ENCODE results near the gene HAPLN2. TPM values are rescaled to one million over a fixed set of nuclear protein-coding genes. Genes with fewer than 3 reads are reported as not detected.
A peak's percentile ranks its signal among the peaks of the same experiment; 100 is the strongest.

HAPLN2 gene
- total RNA-seq, 1 donor from 2014 or later = not detected

DNA sequence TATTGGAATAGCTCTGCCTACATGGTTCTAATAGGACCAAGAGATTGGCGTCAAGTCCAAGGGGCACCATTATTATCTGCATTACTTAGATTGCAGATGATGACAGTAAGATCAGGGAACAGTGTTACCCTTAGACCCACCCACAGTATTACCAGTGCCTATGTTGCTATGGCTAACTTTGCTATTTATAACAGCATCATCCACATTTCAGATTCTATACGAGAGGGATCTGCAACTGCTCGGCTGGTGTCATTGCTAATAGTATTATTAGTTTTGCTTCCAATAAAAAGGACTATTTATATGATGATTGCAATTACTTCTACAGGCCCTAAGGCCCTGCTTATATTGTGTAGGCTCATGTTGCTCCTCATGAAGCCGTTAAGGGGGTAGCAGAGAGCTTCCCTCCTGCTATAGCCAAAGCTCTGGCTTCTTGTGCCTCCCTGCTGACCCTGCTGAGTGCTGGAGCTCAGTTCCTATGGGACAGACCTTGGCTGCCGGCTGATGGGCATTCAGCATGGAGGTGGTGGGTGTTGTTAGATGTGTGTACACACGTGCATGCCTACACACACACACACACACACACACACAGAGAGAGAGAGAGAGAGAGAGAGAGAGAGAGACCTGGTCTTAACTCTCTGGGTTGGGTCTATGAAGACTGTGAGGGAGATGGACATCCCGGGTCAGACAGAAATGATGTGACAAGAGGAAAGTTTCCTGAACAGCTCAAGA lies 24.0 kb downstream of the HAPLN2 start:
- no peaks in the 10 kb centered on the region for H3K9me3 Mint-ChIP-seq
- peak overlapping the region; percentile 5 for H3K4me3 Mint-ChIP-seq
- peaks cover 84% of the 10 kb centered on the region for H3K27me3 Mint-ChIP-seq
- CTCF ChIA-PET = interaction anchor here (0.8 to 1.7 kb wide), 4 partner anchors 14 to 19 kb away, joined by 3 to 6 read pairs (median 4); no protein-coding TSS in a partner anchor
- H3K4me1 Mint-ChIP-seq = peaks cover 20% of the 10 kb centered on the region
- H3K36me3 Mint-ChIP-seq (ENCODE audit: low read depth) = no peaks in the 10 kb centered on the region
- POLR2A ChIA-PET = interaction anchor here (0.6 kb wide), 2 partner anchors 147 to 438 kb away, joined by 3 read pairs; no protein-coding TSS in a partner anchor
- intact Hi-C loops (cut with micrococcal nuclease) = loop anchor here (2.0 kb wide), 1 partner anchor 16 kb away; no protein-coding TSS in a partner anchor
- DNase-seq (no peak), ATAC-seq (ENCODE audit: low read depth) (no peak)
- no peak overlapping the region for H3K27ac Mint-ChIP-seq
- TF ChIP-seq CTCF (IDR thresholded peaks at IDR 0.05) = no peak

- peak overlapping the region; percentile 5 for H3K4me3 Mint-ChIP-seq
- TF ChIP-seq CTCF (IDR thresholded peaks at IDR 0.05) = no peak
- H3K27me3 Mint-ChIP-seq = peaks cover 84% of the 10 kb centered on the region
- H3K27ac Mint-ChIP-seq = no peak overlapping the region
- H3K36me3 Mint-ChIP-seq (ENCODE audit: low read depth) = no peaks in the 10 kb centered on the region
- H3K9me3 Mint-ChIP-seq = no peaks in the 10 kb centered on the region
- peaks cover 20% of the 10 kb centered on the region for H3K4me1 Mint-ChIP-seq
- ATAC-seq (ENCODE audit: low read depth) (peak; percentile 76), DNase-seq (no peak)
- ChIA-PET CTCF (interaction anchor here (0.8 to 1.4 kb wide), 3 partner anchors 13 to 19 kb away, joined by 3 to 6 read pairs (median 4); no protein-coding TSS in a partner anchor), POLR2A (interaction anchor here (0.6 kb wide), 2 partner anchors 148 to 437 kb away, joined by 3 read pairs; no protein-coding TSS in a partner anchor)
- intact Hi-C loops (cut with micrococcal nuclease) = loop anchor here (1.0 to 2.0 kb wide), 2 partner anchors 14 to 17 kb away; no protein-coding TSS in a partner anchor
These were observed 24.5 kb downstream of the HAPLN2 start for GRCh38 chr1:156643778-156644092.

GRCh38 chr1:156644146-156644545 lies 24.9 kb downstream of the HAPLN2 start:
- CTCF ChIA-PET = interaction anchor here (0.6 to 1.4 kb wide), 4 partner anchors 13 to 20 kb away, joined by 3 to 6 read pairs (median 4); no protein-coding TSS in a partner anchor
- POLR2A ChIA-PET = interaction anchor here (0.6 kb wide), 2 partner anchors 148 to 437 kb away, joined by 3 read pairs; no protein-coding TSS in a partner anchor
- H3K27me3 Mint-ChIP-seq = peaks cover 84% of the 10 kb centered on the region

GRCh38 chr1:156644640-156645039 lies 25.4 kb downstream of the HAPLN2 start:
- POLR2A ChIA-PET = no interaction called here
- H3K27ac Mint-ChIP-seq = no peak overlapping the region

More at GRCh38 chr1:156644146-156644545, 24.9 kb downstream of the HAPLN2 start:
- Mint-ChIP-seq H3K4me1 (peaks cover 20% of the 10 kb centered on the region), H3K9me3 (no peaks in the 10 kb centered on the region), H3K4me3 (no peak overlapping the region), H3K36me3 (ENCODE audit: low read depth) (no peaks in the 10 kb centered on the region), H3K27ac (no peak overlapping the region)
- intact Hi-C loops (cut with micrococcal nuclease) = loop anchor here (1.0 kb wide), 1 partner anchor 13 kb away; no protein-coding TSS in a partner anchor
- ATAC-seq (ENCODE audit: low read depth) (no peak), DNase-seq (no peak)
- no peak for TF ChIP-seq CTCF (IDR thresholded peaks at IDR 0.05)

More at GRCh38 chr1:156644640-156645039, 25.4 kb downstream of the HAPLN2 start:
- CTCF ChIA-PET = interaction anchor here (0.6 to 1.4 kb wide), 4 partner anchors 13 to 45 kb away, joined by 3 to 6 read pairs (median 3); no protein-coding TSS in a partner anchor
- H3K4me1 Mint-ChIP-seq = peaks cover 20% of the 10 kb centered on the region
- intact Hi-C loops (cut with micrococcal nuclease) = loop anchor here (1.0 kb wide), 1 partner anchor 13 kb away; no protein-coding TSS in a partner anchor
- H3K36me3 Mint-ChIP-seq (ENCODE audit: low read depth) = no peaks in the 10 kb centered on the region
- H3K9me3 Mint-ChIP-seq = no peaks in the 10 kb centered on the region
- no peak for TF ChIP-seq CTCF (IDR thresholded peaks at IDR 0.05)
- DNase-seq (no peak), ATAC-seq (ENCODE audit: low read depth) (no peak)
- no peak overlapping the region for H3K4me3 Mint-ChIP-seq
- H3K27me3 Mint-ChIP-seq = peaks cover 80% of the 10 kb centered on the region

All from activated B cell treated with CpG ODN at 0.5 μM for 24 hours (primary cell).